PC-9 (cell line): ENCODE measurements around the gene RPGRIP1. TPM values are rescaled to one million over a fixed set of nuclear protein-coding genes. Genes with fewer than 3 reads are reported as not detected.

ENCODE experiments used
- BruUV-seq: library from RNA; stranded (reverse); fragments of 400-500 nt; replicated peaks from 2 replicates; lab custom pipeline; 2021; lab: Mats Ljungman, UMichigan
- CTCF ChIA-PET: fragments of 300-600 bp; sonication (Branson Sonifier 250); formaldehyde crosslinking; loops from one replicate; lab custom pipeline; 2022; ENCODE audit warnings: antibody characterized with exemption; lab: Charles Lee
- POLR2A ChIA-PET: fragments of 300-600 bp; sonication (Branson Sonifier 250); formaldehyde crosslinking; loops from one replicate; lab custom pipeline; 2022; ENCODE audit warnings: antibody characterized with exemption; ENCODE audit not compliant: unreplicated experiment; lab: Charles Lee
- DNase-seq, 2 experiments: peaks; one replicate each; pipeline versions ENCODE4 v3.0.0 to v3.0.0-alpha.2; 2015 to 2022; ENCODE audit warnings: mixed read lengths in 1 of 2
- H2AFZ ChIP-seq: fragments of 200-600 bp; sonication (generic); 2 replicates; pipeline ENCODE4 v1.8.1; 2017; ENCODE audit warnings: antibody characterized with exemption
- H3F3A ChIP-seq: fragments of 200-600 bp; sonication (generic); 2 replicates; pipeline ENCODE4 v1.8.1; 2017; ENCODE audit warnings: antibody characterized with exemption, mild to moderate bottlenecking, low read depth; ENCODE audit not compliant: insufficient read depth
- H3K27ac ChIP-seq: fragments of 200-600 bp; sonication (generic); 2 replicates; pipeline ENCODE4 v1.6.1; 2016; ENCODE audit warnings: mixed run types
- H3K27me3 ChIP-seq: fragments of 200-600 bp; sonication (generic); 2 replicates; pipeline ENCODE4 v1.6.1; 2016; ENCODE audit warnings: low read depth, mixed run types; ENCODE audit not compliant: insufficient read depth
- H3K36me3 ChIP-seq: fragments of 200-600 bp; sonication (generic); 2 replicates; pipeline ENCODE4 v1.6.1; 2016; ENCODE audit warnings: low read depth, mixed run types
- H3K4me1 ChIP-seq: fragments of 200-600 bp; sonication (generic); replicated peaks from 2 replicates; pipeline ENCODE4 v1.6.1; 2016; ENCODE audit warnings: mixed run types; ENCODE audit not compliant: insufficient read depth
- H3K4me2 ChIP-seq: fragments of 200-600 bp; sonication (generic); 2 replicates; pipeline ENCODE4 v1.6.1; 2017; ENCODE audit warnings: mixed run types
- H3K4me3 ChIP-seq: fragments of 200-600 bp; sonication (generic); 2 replicates; pipeline ENCODE4 v1.6.1; 2016; ENCODE audit warnings: mixed run types
- H3K79me2 ChIP-seq: fragments of 200-600 bp; sonication (generic); 2 replicates; pipeline ENCODE4 v1.6.1; 2017; ENCODE audit warnings: low read depth, mixed run types
- H3K9me2 ChIP-seq: fragments of 200-600 bp; sonication (generic); 2 replicates; pipeline ENCODE4 v1.8.1; 2017; ENCODE audit warnings: mild to moderate bottlenecking; ENCODE audit not compliant: insufficient read depth
- H3K9me3 ChIP-seq: fragments of 200-600 bp; sonication (generic); 2 replicates; pipeline ENCODE4 v1.8.1; 2016; ENCODE audit warnings: low read depth; ENCODE audit not compliant: insufficient read depth
- H4K20me1 ChIP-seq: fragments of 200-600 bp; sonication (generic); 2 replicates; pipeline ENCODE4 v1.8.1; 2017; ENCODE audit not compliant: insufficient read depth
- CTCF ChIP-seq: fragments of 200-600 bp; sonication (generic); conservative IDR thresholded peaks from 2 replicates; pipeline ENCODE4 v1.6.1; 2017; ENCODE audit warnings: mixed run types, antibody characterized with exemption, mild to moderate bottlenecking, moderate library complexity
- EZH2 ChIP-seq: fragments of 200-600 bp; sonication (generic); IDR thresholded peaks from 2 replicates; pipeline ENCODE4 v1.8.0; 2017; ENCODE audit warnings: antibody characterized with exemption, low read depth
- intact Hi-C: fragments of 100-400 bp; cut with micrococcal nuclease; formaldehyde crosslinking; loops from one replicate; pipeline ENCODE4 v1.10.0; 2022; ENCODE audit not compliant: unreplicated experiment
- total RNA-seq: library from RNA; stranded (reverse); gene quantifications from 2 replicates; pipeline ENCODE4 v1.2.3, GENCODE V29; 2021

The RPGRIP1 gene
- total RNA-seq, 1 experiment from 2014 or later = 2.1 TPM

- Histone ChIP-seq H3F3A (peaks cover 10% of the 10 kb centered on the region), H2AFZ (no peak overlapping the region), H3K36me3 (no peaks in the 10 kb centered on the region), H3K4me2 (peak overlapping the region; percentile 89), H3K9me2 (no peaks in the 10 kb centered on the region), H3K9me3 (no peaks in the 10 kb centered on the region), H3K79me2 (no peaks in the 10 kb centered on the region), H3K27me3 (no peaks in the 10 kb centered on the region), H4K20me1 (no peaks in the 10 kb centered on the region), H3K27ac (peak overlapping the region; percentile 84), H3K4me1 (peaks cover 12% of the 10 kb centered on the region), H3K4me3 (peak overlapping the region; percentile 70; the same call in 1 of the 2 replicates)
- intact Hi-C loops = loop anchor here (1.0 to 2.0 kb wide), 2 partner anchors 38 to 75 kb away; partner anchors contain the start of gene HNRNPC
- TF ChIP-seq CTCF (no peak), EZH2 (no peak)
- ChIA-PET POLR2A (no interaction called here), CTCF (interaction anchor here (0.5 kb wide), 1 partner anchor 237 kb away, joined by 3 read pairs; the partner anchor contains the start of gene ARHGEF40)
- DNase-seq = no peak
- BruUV-seq = no TSS peak
Observed at GRCh38 chr14:21307637-21308036, 27.8 kb downstream of the RPGRIP1 start.

GRCh38 chr14:21308132-21308478 lies 28.2 kb downstream of the RPGRIP1 start:
- peak overlapping the region; percentile 89 for H3K4me2 ChIP-seq
- peaks cover 10% of the 10 kb centered on the region for H3F3A ChIP-seq
- H3K36me3 ChIP-seq = no peaks in the 10 kb centered on the region
- H3K4me1 ChIP-seq = peaks cover 12% of the 10 kb centered on the region
- peak overlapping the region; percentile 84 for H3K27ac ChIP-seq
- DNase-seq = peak in 1 of 2 experiments; percentile 65
- H3K27me3 ChIP-seq = no peaks in the 10 kb centered on the region
- peak overlapping the region; percentile 70 for H3K4me3 ChIP-seq
- intact Hi-C loops = loop anchor here (1.0 to 2.0 kb wide), 2 partner anchors 39 to 75 kb away; partner anchors contain the start of gene HNRNPC
- BruUV-seq = TSS peak; percentile 98
- TF ChIP-seq CTCF (no peak), EZH2 (no peak)
- no peaks in the 10 kb centered on the region for H4K20me1 ChIP-seq
- H3K9me3 ChIP-seq = no peaks in the 10 kb centered on the region
- CTCF ChIA-PET = interaction anchor here (0.5 kb wide), 1 partner anchor 238 kb away, joined by 3 read pairs; the partner anchor contains the start of gene ARHGEF40
- POLR2A ChIA-PET = no interaction called here
- no peaks in the 10 kb centered on the region for H3K79me2 ChIP-seq
- no peaks in the 10 kb centered on the region for H3K9me2 ChIP-seq
- peak overlapping the region; percentile 81 for H2AFZ ChIP-seq

GRCh38 chr14:21308479-21309237 lies 28.8 kb downstream of the RPGRIP1 start:
- H3K4me2 ChIP-seq = peak overlapping the region; percentile 89
- H4K20me1 ChIP-seq = no peaks in the 10 kb centered on the region
- TF ChIP-seq CTCF = no peak
- TF ChIP-seq EZH2 = no peak
- H2AFZ ChIP-seq = peak overlapping the region; percentile 94
- H3K79me2 ChIP-seq = no peaks in the 10 kb centered on the region
- peaks cover 10% of the 10 kb centered on the region for H3F3A ChIP-seq
- peak overlapping the region; percentile 70 for H3K4me3 ChIP-seq
- DNase-seq = peak; percentile 84 to 94
- H3K27ac ChIP-seq = peak overlapping the region; percentile 84
- POLR2A ChIA-PET = interaction anchor here (0.6 to 0.7 kb wide), 3 partner anchors 11 to 128 kb away, joined by 4 to 7 read pairs (median 6); no protein-coding TSS in a partner anchor
- intact Hi-C loops = loop anchor here (1.0 to 2.0 kb wide), 2 partner anchors 39 to 74 kb away; partner anchors contain the start of gene HNRNPC
- H3K27me3 ChIP-seq = no peaks in the 10 kb centered on the region
- no peaks in the 10 kb centered on the region for H3K9me2 ChIP-seq
- H3K4me1 ChIP-seq = peaks cover 12% of the 10 kb centered on the region
- no peaks in the 10 kb centered on the region for H3K9me3 ChIP-seq
- H3K36me3 ChIP-seq = no peaks in the 10 kb centered on the region
- no TSS peak for BruUV-seq
- CTCF ChIA-PET = interaction anchor here (0.7 kb wide), 1 partner anchor 129 kb away, joined by 3 read pairs; no protein-coding TSS in a partner anchor
